HepG2 (cell line): ENCODE measurements around the gene SMIM24. TPM values are rescaled to one million over a fixed set of nuclear protein-coding genes. Genes with fewer than 3 reads are reported as not detected.

Experiments
- IKZF1 ChIP-seq: fragments of 450-650 bp; IDR thresholded peaks from 2 replicates; pipeline ENCODE4 v1.7.1; 2016
- KDM4B ChIP-seq: sonication (generic); formaldehyde crosslinking; IDR thresholded peaks from 2 replicates; pipeline ENCODE4 v1.4.0; 2020; ENCODE audit warnings: missing genetic modification reagents
- SOX6 ChIP-seq, 2 experiments: fragments of 450-650 bp in 1 of 2; sonication (generic) in 1 of 2; formaldehyde crosslinking in 1 of 2; IDR thresholded peaks; 2 replicates each; pipeline versions ENCODE4 v1.4.0 to v1.6.1; 2017 to 2020; ENCODE audit warnings: antibody characterized with exemption in 1 of 2, mild to moderate bottlenecking in 1 of 2, missing genetic modification reagents in 1 of 2
- SYNCRIP ChIP-seq: fragments of 200-400 bp; formaldehyde crosslinking; IDR thresholded peaks from 2 replicates; pipeline ENCODE4 v1.6.1; 2018; ENCODE audit warnings: mild to moderate bottlenecking, low read depth, low read length; ENCODE audit not compliant: insufficient read depth
- YEATS2 ChIP-seq: sonication (generic); formaldehyde crosslinking; IDR thresholded peaks from 2 replicates; pipeline ENCODE4 v1.4.0; 2020; ENCODE audit warnings: missing genetic modification reagents, borderline replicate concordance
- ZMYM2 ChIP-seq: sonication (generic); formaldehyde crosslinking; IDR thresholded peaks from 2 replicates; pipeline ENCODE4 v1.8.0; 2022; ENCODE audit warnings: mild to moderate bottlenecking, missing genetic modification reagents
- ZNF180 ChIP-seq: sonication (generic); formaldehyde crosslinking; IDR thresholded peaks from 2 replicates; pipeline ENCODE4 v1.4.0; 2020; ENCODE audit warnings: low read depth, missing genetic modification reagents, borderline replicate concordance
- ZNF629 ChIP-seq: sonication (generic); formaldehyde crosslinking; conservative IDR thresholded peaks from 2 replicates; pipeline ENCODE4 v1.5.0; 2020; ENCODE audit warnings: missing genetic modification reagents
- ZNF7 ChIP-seq: IDR thresholded peaks from 2 replicates; pipeline ENCODE4 v1.6.1; 2016; ENCODE audit warnings: missing biosample characterization, missing genetic modification reagents
- ZSCAN25 ChIP-seq: sonication (generic); formaldehyde crosslinking; IDR thresholded peaks from 2 replicates; pipeline ENCODE4 v1.8.0; 2022; ENCODE audit warnings: mild to moderate bottlenecking, missing genetic modification reagents
- polyA plus RNA-seq, 8 experiments: library from polyadenylated mRNA; depleted of rRNA in 3 of 8; stranded (reverse) in 7 of 8; unstranded in 1 of 8; fragments of >200 nt; fragmentation: Illumina TruSeq in 4 of 8; extraction: Trizol in 4 of 8; gene quantifications; 2 replicates each; pipeline versions ENCODE4 v1.2.1 to v1.2.3, GENCODE V29; 2011 to 2016; ENCODE audit warnings: low read depth in 4 of 8, missing spikeins in 1 of 8, mixed read lengths in 1 of 8; ENCODE audit not compliant: insufficient read depth in 1 of 8
- total RNA-seq, 5 experiments: library from RNA; depleted of rRNA; stranded (reverse); fragments of >200 nt; fragmentation: Illumina TruSeq; extraction: Trizol; gene quantifications; 2 replicates each; pipeline ENCODE4 v1.2.3, GENCODE V29; 2016; ENCODE audit warnings: low read depth in 1 of 5
- TF ChIP-seq, protein P1 (sequence below): sonication (generic); formaldehyde crosslinking; IDR thresholded peaks from 2 replicates; pipeline ENCODE4 v1.4.0; 2020; ENCODE audit warnings: missing genetic modification reagents, borderline replicate concordance
- TF ChIP-seq, protein P2 (sequence below): sonication (generic); formaldehyde crosslinking; conservative IDR thresholded peaks from 2 replicates; pipeline ENCODE4 v1.4.0; 2020; ENCODE audit warnings: missing genetic modification reagents
- TF ChIP-seq, protein P3 (sequence below), 2 experiments: fragments of 450-650 bp in 1 of 2; sonication (generic) in 1 of 2; formaldehyde crosslinking in 1 of 2; IDR thresholded peaks; 2 replicates each; pipeline versions ENCODE4 v1.6.1 to v1.8.0; 2016 to 2022; ENCODE audit warnings: antibody characterized with exemption in 1 of 2, mild to moderate bottlenecking in 1 of 2, missing genetic modification reagents in 1 of 2

SMIM24 gene
- total and polyA plus RNA-seq, 2 of the 13 experiments (the other 11 are each of a cell fraction or from before 2014, with no cell fraction given), result 11.2 to 70.6 TPM

DNA sequence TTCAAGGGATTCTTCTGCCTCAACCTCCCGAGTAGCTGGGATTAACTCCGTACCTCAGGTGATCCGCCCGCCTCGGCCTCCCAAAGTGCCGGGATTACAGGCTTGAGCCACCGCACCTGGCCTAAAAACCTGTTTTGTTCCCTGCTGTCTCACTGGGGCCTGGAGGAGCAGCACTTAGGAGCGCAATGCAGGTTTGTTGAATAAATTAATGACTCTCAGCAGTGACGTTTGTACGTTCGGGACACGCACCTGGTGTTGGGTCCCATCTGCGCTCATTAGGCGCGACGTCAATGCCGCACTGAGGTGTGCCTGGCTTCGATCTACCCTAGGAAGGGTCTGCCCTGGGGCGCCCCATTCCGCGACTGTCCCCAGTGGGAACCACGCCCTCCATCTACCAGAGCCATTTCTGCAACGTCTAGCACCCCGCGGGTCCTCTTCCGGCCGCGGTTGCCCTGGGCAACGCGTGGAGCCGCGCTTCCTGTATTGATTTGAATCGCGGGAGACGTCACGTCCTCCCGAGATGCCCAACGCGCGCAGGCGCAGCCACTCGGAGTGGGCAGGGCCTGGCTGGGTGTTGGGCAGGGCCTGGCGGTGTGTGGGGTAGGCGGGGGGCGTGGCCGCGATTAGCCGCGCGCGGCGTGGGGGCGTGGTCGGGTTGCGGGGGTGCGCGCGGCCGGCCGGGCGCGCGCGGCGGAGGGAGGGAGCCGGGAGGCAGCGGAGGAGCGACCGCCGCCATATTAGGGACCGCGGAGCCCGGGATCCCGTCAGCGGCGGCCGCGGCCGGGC, 25.5 kb upstream of the SMIM24 start, which contains the start of gene FZR1 (continued):
- TF ChIP-seq, protein P1, sequence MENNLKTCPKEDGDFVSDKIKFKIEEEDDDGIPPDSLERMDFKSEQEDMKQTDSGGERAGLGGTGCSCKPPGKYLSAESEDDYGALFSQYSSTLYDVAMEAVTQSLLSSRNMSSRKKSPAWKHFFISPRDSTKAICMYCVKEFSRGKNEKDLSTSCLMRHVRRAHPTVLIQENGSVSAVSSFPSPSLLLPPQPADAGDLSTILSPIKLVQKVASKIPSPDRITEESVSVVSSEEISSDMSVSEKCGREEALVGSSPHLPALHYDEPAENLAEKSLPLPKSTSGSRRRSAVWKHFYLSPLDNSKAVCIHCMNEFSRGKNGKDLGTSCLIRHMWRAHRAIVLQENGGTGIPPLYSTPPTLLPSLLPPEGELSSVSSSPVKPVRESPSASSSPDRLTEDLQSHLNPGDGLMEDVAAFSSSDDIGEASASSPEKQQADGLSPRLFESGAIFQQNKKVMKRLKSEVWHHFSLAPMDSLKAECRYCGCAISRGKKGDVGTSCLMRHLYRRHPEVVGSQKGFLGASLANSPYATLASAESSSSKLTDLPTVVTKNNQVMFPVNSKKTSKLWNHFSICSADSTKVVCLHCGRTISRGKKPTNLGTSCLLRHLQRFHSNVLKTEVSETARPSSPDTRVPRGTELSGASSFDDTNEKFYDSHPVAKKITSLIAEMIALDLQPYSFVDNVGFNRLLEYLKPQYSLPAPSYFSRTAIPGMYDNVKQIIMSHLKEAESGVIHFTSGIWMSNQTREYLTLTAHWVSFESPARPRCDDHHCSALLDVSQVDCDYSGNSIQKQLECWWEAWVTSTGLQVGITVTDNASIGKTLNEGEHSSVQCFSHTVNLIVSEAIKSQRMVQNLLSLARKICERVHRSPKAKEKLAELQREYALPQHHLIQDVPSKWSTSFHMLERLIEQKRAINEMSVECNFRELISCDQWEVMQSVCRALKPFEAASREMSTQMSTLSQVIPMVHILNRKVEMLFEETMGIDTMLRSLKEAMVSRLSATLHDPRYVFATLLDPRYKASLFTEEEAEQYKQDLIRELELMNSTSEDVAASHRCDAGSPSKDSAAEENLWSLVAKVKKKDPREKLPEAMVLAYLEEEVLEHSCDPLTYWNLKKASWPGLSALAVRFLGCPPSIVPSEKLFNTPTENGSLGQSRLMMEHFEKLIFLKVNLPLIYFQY (CRISPR knock-in tag), result 0 out of 2 replicates have a peak, but pooled peaks have one; percentile 38
- TF ChIP-seq IKZF1 (no peak), YEATS2 (peak; percentile 86; the same call in 1 of the 2 replicates), KDM4B (CRISPR knock-in tag) (peak; percentile 26; the same call in 1 of the 2 replicates), SYNCRIP (no peak), SOX6 (IDR thresholded peaks at IDR 0.05) (no peak), SOX6 (CRISPR knock-in tag; IDR thresholded peaks at IDR 0.05) (peak; percentile 23; the same call in 1 of the 2 replicates), ZMYM2 (CRISPR knock-in tag) (peak; percentile 75; the same call in 1 of the 2 replicates), ZNF7 (no peak), ZSCAN25 (CRISPR knock-in tag) (no peak), ZNF180 (no peak), ZNF629 (no peak)
- TF ChIP-seq, protein P2, sequence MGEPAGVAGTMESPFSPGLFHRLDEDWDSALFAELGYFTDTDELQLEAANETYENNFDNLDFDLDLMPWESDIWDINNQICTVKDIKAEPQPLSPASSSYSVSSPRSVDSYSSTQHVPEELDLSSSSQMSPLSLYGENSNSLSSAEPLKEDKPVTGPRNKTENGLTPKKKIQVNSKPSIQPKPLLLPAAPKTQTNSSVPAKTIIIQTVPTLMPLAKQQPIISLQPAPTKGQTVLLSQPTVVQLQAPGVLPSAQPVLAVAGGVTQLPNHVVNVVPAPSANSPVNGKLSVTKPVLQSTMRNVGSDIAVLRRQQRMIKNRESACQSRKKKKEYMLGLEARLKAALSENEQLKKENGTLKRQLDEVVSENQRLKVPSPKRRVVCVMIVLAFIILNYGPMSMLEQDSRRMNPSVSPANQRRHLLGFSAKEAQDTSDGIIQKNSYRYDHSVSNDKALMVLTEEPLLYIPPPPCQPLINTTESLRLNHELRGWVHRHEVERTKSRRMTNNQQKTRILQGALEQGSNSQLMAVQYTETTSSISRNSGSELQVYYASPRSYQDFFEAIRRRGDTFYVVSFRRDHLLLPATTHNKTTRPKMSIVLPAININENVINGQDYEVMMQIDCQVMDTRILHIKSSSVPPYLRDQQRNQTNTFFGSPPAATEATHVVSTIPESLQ, result no peak
- TF ChIP-seq, protein P3, sequence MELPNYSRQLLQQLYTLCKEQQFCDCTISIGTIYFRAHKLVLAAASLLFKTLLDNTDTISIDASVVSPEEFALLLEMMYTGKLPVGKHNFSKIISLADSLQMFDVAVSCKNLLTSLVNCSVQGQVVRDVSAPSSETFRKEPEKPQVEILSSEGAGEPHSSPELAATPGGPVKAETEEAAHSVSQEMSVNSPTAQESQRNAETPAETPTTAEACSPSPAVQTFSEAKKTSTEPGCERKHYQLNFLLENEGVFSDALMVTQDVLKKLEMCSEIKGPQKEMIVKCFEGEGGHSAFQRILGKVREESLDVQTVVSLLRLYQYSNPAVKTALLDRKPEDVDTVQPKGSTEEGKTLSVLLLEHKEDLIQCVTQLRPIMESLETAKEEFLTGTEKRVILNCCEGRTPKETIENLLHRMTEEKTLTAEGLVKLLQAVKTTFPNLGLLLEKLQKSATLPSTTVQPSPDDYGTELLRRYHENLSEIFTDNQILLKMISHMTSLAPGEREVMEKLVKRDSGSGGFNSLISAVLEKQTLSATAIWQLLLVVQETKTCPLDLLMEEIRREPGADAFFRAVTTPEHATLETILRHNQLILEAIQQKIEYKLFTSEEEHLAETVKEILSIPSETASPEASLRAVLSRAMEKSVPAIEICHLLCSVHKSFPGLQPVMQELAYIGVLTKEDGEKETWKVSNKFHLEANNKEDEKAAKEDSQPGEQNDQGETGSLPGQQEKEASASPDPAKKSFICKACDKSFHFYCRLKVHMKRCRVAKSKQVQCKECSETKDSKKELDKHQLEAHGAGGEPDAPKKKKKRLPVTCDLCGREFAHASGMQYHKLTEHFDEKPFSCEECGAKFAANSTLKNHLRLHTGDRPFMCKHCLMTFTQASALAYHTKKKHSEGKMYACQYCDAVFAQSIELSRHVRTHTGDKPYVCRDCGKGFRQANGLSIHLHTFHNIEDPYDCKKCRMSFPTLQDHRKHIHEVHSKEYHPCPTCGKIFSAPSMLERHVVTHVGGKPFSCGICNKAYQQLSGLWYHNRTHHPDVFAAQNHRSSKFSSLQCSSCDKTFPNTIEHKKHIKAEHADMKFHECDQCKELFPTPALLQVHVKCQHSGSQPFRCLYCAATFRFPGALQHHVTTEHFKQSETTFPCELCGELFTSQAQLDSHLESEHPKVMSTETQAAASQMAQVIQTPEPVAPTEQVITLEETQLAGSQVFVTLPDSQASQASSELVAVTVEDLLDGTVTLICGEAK (IDR thresholded peaks at IDR 0.05), result peak; percentile 59
- TF ChIP-seq, protein P3 (CRISPR knock-in tag; IDR thresholded peaks at IDR 0.05), result 0 out of 2 replicates have a peak, but pooled peaks have one; percentile 13
